ENCODE measurements around the gene EHHADH.

- TF ChIP-seq EZH2 (IDR thresholded peaks at IDR 0.05), result no peak
- no peak for TF ChIP-seq CTCF (IDR thresholded peaks at IDR 0.05 in 2 of 3, conservative IDR thresholded peaks at IDR 0.05 in 1 of 3; ENCODE audit: borderline replicate concordance in 1 of 3, insufficient read depth in 1 of 3, low read depth in 2 of 3, low read length in 2 of 3)
- no peak for TF ChIP-seq CBX3 (IDR thresholded peaks at IDR 0.05; ENCODE audit: low read depth)
- no peak for TF ChIP-seq POLR2A (IDR thresholded peaks at IDR 0.05; ENCODE audit: borderline replicate concordance, extremely low read depth, insufficient read depth, insufficient read length)
- no peak for TF ChIP-seq ZNF274 (IDR thresholded peaks at IDR 0.05; ENCODE audit: low read depth, low read length)
- TF ChIP-seq MAX (IDR thresholded peaks at IDR 0.05), result no peak
- no peak for TF ChIP-seq POLR2AphosphoS5 (IDR thresholded peaks at IDR 0.05; ENCODE audit: low read depth, low read length)
- no peak for TF ChIP-seq EZH2phosphoT487 (IDR thresholded peaks at IDR 0.05; ENCODE audit: borderline replicate concordance)
- no peak for TF ChIP-seq EGR1 (IDR thresholded peaks at IDR 0.05; ENCODE audit: low read depth)
- TF ChIP-seq CEBPB (IDR thresholded peaks at IDR 0.05; ENCODE audit: low read depth), result no peak
- no peak for TF ChIP-seq REST (IDR thresholded peaks at IDR 0.05; ENCODE audit: low read depth)
- TF ChIP-seq SIN3A (IDR thresholded peaks at IDR 0.05; ENCODE audit: low read depth), result no peak
- TF ChIP-seq FOSL1 (IDR thresholded peaks at IDR 0.05; ENCODE audit: low read depth), result no peak
These were observed 14.5 kb upstream of the EHHADH start for GRCh38 chr3:185268194-185268962.

All from HCT116 (cell line).